Smooth muscle cell (in vitro differentiated cells): ENCODE measurements around the gene MLLT1. TPM values are rescaled to one million over a fixed set of nuclear protein-coding genes. Genes with fewer than 3 reads are reported as not detected.
A peak's percentile ranks its signal among the peaks of the same experiment; 100 is the strongest.

Experiments used
- DNase-seq: peaks from one replicate; lab custom pipeline; 2025; ENCODE audit not compliant: unreplicated experiment; lab: John Stamatoyannopoulos, UW
- H2AFZ ChIP-seq: fragments of 200-600 bp; sonication (generic); 2 replicates; pipeline ENCODE4 v1.6.0; 2016; ENCODE audit warnings: antibody characterized with exemption, low read depth, mild to moderate bottlenecking
- H3F3A ChIP-seq: fragments of 200-600 bp; sonication (generic); 2 replicates; pipeline ENCODE4 v1.6.0; 2017; ENCODE audit warnings: antibody characterized with exemption, low read depth
- H3K27ac ChIP-seq: fragments of 200-600 bp; sonication (generic); 2 replicates; pipeline ENCODE4 v1.5.1; 2016; ENCODE audit warnings: low read depth, mild to moderate bottlenecking
- H3K27me3 ChIP-seq: fragments of 200-600 bp; sonication (generic); 2 replicates; pipeline ENCODE4 v1.6.1; 2016; ENCODE audit warnings: low read depth, mild to moderate bottlenecking
- H3K36me3 ChIP-seq: fragments of 200-600 bp; sonication (generic); 2 replicates; pipeline ENCODE4 v1.5.1; 2016; ENCODE audit warnings: low read depth
- H3K4me1 ChIP-seq: fragments of 200-600 bp; sonication (generic); 2 replicates; pipeline ENCODE4 v1.5.1; 2016; ENCODE audit warnings: low read depth
- H3K4me2 ChIP-seq: fragments of 200-600 bp; sonication (generic); 2 replicates; pipeline ENCODE4 v1.6.0; 2016; ENCODE audit warnings: mild to moderate bottlenecking
- H3K4me3 ChIP-seq: fragments of 200-600 bp; sonication (generic); 2 replicates; pipeline ENCODE4 v1.5.1; 2016; ENCODE audit warnings: mild to moderate bottlenecking
- H3K79me2 ChIP-seq: fragments of 200-600 bp; sonication (generic); 2 replicates; pipeline ENCODE4 v1.6.0; 2016; ENCODE audit warnings: low read depth, mild to moderate bottlenecking
- H3K9ac ChIP-seq: fragments of 200-600 bp; sonication (generic); 2 replicates; pipeline ENCODE4 v1.6.0; 2016; ENCODE audit warnings: low read depth
- H3K9me3 ChIP-seq: fragments of 200-600 bp; sonication (generic); replicated peaks from 2 replicates; pipeline ENCODE4 v1.5.1; 2016; ENCODE audit warnings: low read depth
- H4K20me1 ChIP-seq: fragments of 200-600 bp; sonication (generic); 2 replicates; pipeline ENCODE4 v1.6.0; 2016; ENCODE audit warnings: low read depth
- CTCF ChIP-seq: fragments of 200-600 bp; sonication (generic); IDR thresholded peaks from 2 replicates; pipeline ENCODE4 v1.5.1; 2017; ENCODE audit warnings: borderline replicate concordance, mild to moderate bottlenecking, antibody characterized with exemption; ENCODE audit not compliant: insufficient read depth, poor library complexity, severe bottlenecking
- WGBS: methylation state at CpG from one replicate; pipeline ENCODE4 v1.1.7; 2016; ENCODE audit warnings: low lambda C conversion rate; 5-methylcytosine and 5-hydroxymethylcytosine counted together
- polyA plus RNA-seq: library from polyadenylated mRNA; unstranded; fragments of >200 nt; fragmentation: Nextera tagmentation; extraction: Ambion mirVana; gene quantifications from 2 replicates; pipeline ENCODE4 v1.2.1, GENCODE V29; 2016
- total RNA-seq: library from RNA; depleted of rRNA; stranded (reverse); fragments of >200 nt; gene quantifications from 2 replicates; pipeline ENCODE4 v1.2.3, GENCODE V29; 2014

MLLT1 gene
- total and polyA plus RNA-seq, 2 experiments from 2014 or later: 18.8 to 27.3 TPM

- Histone ChIP-seq H3K27me3 (no peaks in the 10 kb centered on the region), H3F3A (peaks cover 12% of the 10 kb centered on the region), H3K9ac (no peak overlapping the region), H3K27ac (peak overlapping the region; percentile 97), H3K4me1 (peaks cover 26% of the 10 kb centered on the region), H2AFZ (no peak overlapping the region), H3K9me3 (no peaks in the 10 kb centered on the region), H4K20me1 (peaks cover 95% of the 10 kb centered on the region), H3K4me3 (no peak overlapping the region), H3K4me2 (no peak overlapping the region), H3K79me2 (peaks cover 80% of the 10 kb centered on the region), H3K36me3 (no peaks in the 10 kb centered on the region)
- no peak for DNase-seq
- no peak for TF ChIP-seq CTCF
- WGBS: 94% methylated on average over 31 of the region's 31 CpGs
Measured at GRCh38 chr19:6270076-6270745, 9.6 kb downstream of the MLLT1 start.

DNA sequence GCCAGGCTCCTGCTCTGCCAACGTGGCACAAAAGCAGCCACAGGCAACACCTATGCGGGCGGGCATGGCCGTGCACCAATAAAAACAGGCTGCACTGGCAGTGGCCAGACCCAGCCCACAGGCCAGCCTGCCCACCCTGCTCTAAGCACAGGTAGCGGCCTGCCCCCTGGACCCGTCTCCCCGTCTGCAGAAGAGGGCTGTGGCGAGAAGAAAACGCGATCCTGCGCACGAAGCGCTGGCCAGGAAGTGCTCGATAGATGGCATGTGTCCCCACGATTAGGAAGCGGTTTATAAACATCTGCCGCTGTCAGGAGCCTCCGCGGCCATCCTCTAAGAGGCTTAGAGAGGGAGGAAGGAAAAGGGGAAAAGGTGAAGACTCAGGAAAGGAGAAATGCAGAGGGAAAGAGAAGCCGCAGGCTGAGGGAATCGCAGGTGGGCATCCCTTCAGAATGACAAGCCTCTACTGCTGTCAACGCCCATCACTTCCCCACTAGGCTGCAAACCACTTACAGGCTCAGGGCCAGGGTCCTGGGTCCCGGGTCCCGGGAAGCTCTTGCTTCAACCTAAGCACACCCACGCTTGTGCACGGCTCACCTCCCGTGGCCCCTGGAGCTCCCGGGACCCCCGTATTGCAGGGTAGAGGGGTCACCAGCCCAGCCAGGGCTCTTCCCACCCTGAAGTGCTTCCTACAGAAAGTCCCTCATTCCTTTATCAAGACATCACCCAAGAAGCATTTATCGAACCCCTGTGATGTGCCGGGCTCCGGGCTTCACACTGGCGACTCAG lies 10.5 kb downstream of the MLLT1 start:
- Histone ChIP-seq H3K9me3 (no peaks in the 10 kb centered on the region), H3K36me3 (no peaks in the 10 kb centered on the region), H2AFZ (no peak overlapping the region), H4K20me1 (peaks cover 95% of the 10 kb centered on the region), H3K9ac (no peak overlapping the region), H3K79me2 (peaks cover 80% of the 10 kb centered on the region), H3K27ac (no peak overlapping the region), H3K27me3 (no peaks in the 10 kb centered on the region), H3K4me1 (peaks cover 19% of the 10 kb centered on the region), H3K4me3 (no peak overlapping the region), H3F3A (peaks cover 12% of the 10 kb centered on the region), H3K4me2 (no peak overlapping the region)
- 97% methylated on average over 33 of the region's 33 CpGs for WGBS
- TF ChIP-seq CTCF: no peak
- DNase-seq: no peak

DNA sequence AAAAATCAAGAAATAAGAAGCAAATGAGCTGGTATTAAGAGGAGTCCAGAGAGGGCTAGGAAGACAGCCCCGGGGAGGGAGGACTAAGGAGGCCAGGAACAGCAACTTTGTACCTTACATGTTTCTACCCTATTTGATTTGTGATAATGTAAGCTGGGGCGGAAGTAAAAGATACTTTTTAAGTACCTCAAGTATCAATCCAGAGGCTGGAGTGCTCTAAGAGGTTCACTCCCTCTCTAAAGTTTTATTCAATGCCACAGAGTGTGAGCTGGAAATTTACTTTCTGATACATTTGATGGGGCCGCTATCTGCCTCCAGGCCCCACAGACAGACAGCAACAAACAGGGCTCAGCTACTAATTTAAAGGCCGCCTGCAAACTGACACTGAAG lies 11.4 kb downstream of the MLLT1 start:
- H3K9ac ChIP-seq: no peak overlapping the region
- DNase-seq: no peak
- no peaks in the 10 kb centered on the region for H3K27me3 ChIP-seq
- peak overlapping the region; percentile 62 for H3K27ac ChIP-seq
- no peaks in the 10 kb centered on the region for H3K9me3 ChIP-seq
- no peak for TF ChIP-seq CTCF
- H2AFZ ChIP-seq: no peak overlapping the region
- H3F3A ChIP-seq: peaks cover 12% of the 10 kb centered on the region
- H3K4me2 ChIP-seq: no peak overlapping the region
- no peak overlapping the region for H3K4me3 ChIP-seq
- no peaks in the 10 kb centered on the region for H3K36me3 ChIP-seq
- H3K4me1 ChIP-seq: peaks cover 17% of the 10 kb centered on the region
- H3K79me2 ChIP-seq: peaks cover 89% of the 10 kb centered on the region
- H4K20me1 ChIP-seq: peaks cover 95% of the 10 kb centered on the region
- 91% methylated on average over 4 of the region's 4 CpGs for WGBS
